Esophagus muscularis mucosa (tissue), 4 donors: Measurements from ENCODE around the gene PRKCQ. TPM values are rescaled to one million over a fixed set of nuclear protein-coding genes. Genes with fewer than 3 reads are reported as not detected.

ENCODE experiments used
- DNase-seq: peaks from one replicate; pipeline ENCODE4 v3.0.0-alpha.2; 2017; ENCODE audit errors: extremely low spot score
- H3K27ac ChIP-seq, 4 donors: fragments of 200-600 bp; sonication (generic); replicated peaks in 1 of 4; 1 replicate in 3 of 4; 2 replicates in 1 of 4; pipeline ENCODE4 v1.5.1; 2016 to 2019; ENCODE audit warnings: mild to moderate bottlenecking in 1 of 4
- H3K27me3 ChIP-seq, 4 donors: fragments of 200-600 bp; sonication (generic); one replicate each; pipeline versions ENCODE4 v1.5.1 to v1.6.0; 2016 to 2019
- H3K36me3 ChIP-seq, 4 donors: fragments of 200-600 bp; sonication (generic); one replicate each; pipeline ENCODE4 v1.5.1; 2016 to 2019
- H3K4me1 ChIP-seq, 4 donors: fragments of 200-600 bp; sonication (generic); one replicate each; pipeline ENCODE4 v1.5.1; 2016 to 2019
- H3K4me3 ChIP-seq, 4 donors: fragments of 200-600 bp; sonication (generic); 1 replicate in 2 of 4; 2 replicates in 2 of 4; pipeline ENCODE4 v1.5.1; 2016 to 2019; ENCODE audit warnings: mild to moderate bottlenecking in 4 of 4, moderate library complexity in 1 of 4
- H3K9me3 ChIP-seq, 4 donors: fragments of 200-600 bp; sonication (generic); 1 replicate in 3 of 4; 2 replicates in 1 of 4; pipeline ENCODE4 v1.5.1; 2016 to 2019
- EP300 ChIP-seq: sonication (generic); formaldehyde crosslinking; IDR thresholded peaks from one replicate; pipeline ENCODE4 v1.6.1; 2017; ENCODE audit warnings: antibody characterized with exemption
- POLR2A ChIP-seq: fragments of 450-650 bp; IDR thresholded peaks from one replicate; pipeline ENCODE4 v1.6.1; 2017; ENCODE audit warnings: antibody characterized with exemption, moderate library complexity, mild to moderate bottlenecking, low read depth
- POLR2AphosphoS5 ChIP-seq, 2 donors: sonication (generic); formaldehyde crosslinking; IDR thresholded peaks; one replicate each; pipeline ENCODE4 v1.6.1; 2017; ENCODE audit warnings: antibody characterized with exemption in 2 of 2
- WGBS: methylation state at CpG from one replicate; pipeline ENCODE4 v1.1.5; 2018; 5-methylcytosine and 5-hydroxymethylcytosine counted together
- intact Hi-C: fragments of 100-400 bp; cut with DNase I; formaldehyde crosslinking; loops from one replicate; pipeline ENCODE4 v1.15.1; 2023
- total RNA-seq, 4 donors: library from RNA; depleted of rRNA; stranded (reverse); fragments of >200 nt; gene quantifications; one replicate each; pipeline versions ENCODE4 v1.1.0 to v1.2.1, GENCODE V29; 2016
- TF ChIP-seq, protein P1 (sequence below), 3 experiments: fragments of 200-600 bp in 2 of 3; fragments of 450-650 bp in 1 of 3; sonication (generic) in 2 of 3; IDR thresholded peaks; one replicate each; pipeline ENCODE4 v1.5.1; 2017 to 2019; ENCODE audit warnings: antibody characterized with exemption in 3 of 3, mild to moderate bottlenecking in 2 of 3, moderate library complexity in 1 of 3

The PRKCQ gene
- 1 to 10 TPM; 4.6 to 9.4 (median 6.8) TPM for total RNA-seq

DNA sequence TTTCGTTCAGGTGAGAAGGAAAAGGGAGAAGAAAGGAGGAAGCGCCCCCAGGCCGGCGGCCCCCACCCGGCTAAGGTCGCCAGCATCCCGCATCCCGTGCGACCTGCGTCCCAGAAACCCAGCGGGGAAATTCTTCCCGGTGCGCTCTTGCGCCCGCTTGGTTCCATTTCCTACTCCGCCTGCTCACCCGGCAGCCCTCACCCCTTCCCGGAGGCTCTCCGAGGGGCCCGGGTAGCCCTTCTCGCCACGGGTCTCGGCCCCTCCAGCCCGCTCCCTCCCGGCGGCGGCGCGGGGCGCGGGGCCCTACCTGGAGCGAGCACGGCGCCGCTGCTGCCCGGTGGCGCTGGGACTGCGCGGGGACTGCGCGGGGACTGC, at the start of gene PRKCQ:
PRKCQ (minus strand) TSS at position 373 of the 375 bp plus-strand sequence. CDS start 65,141 bp downstream, outside the sequence.
- H3K4me1 ChIP-seq = peaks cover 0 to 14% (median 12%) of the 10 kb centered on the region in 4 donors
- H3K9me3 ChIP-seq = no peaks in the 10 kb centered on the region
- TF ChIP-seq POLR2AphosphoS5 (IDR thresholded peaks at IDR 0.05) = no peak
- TF ChIP-seq POLR2A = no peak
- TF ChIP-seq EP300 = no peak
- TF ChIP-seq, protein P1, sequence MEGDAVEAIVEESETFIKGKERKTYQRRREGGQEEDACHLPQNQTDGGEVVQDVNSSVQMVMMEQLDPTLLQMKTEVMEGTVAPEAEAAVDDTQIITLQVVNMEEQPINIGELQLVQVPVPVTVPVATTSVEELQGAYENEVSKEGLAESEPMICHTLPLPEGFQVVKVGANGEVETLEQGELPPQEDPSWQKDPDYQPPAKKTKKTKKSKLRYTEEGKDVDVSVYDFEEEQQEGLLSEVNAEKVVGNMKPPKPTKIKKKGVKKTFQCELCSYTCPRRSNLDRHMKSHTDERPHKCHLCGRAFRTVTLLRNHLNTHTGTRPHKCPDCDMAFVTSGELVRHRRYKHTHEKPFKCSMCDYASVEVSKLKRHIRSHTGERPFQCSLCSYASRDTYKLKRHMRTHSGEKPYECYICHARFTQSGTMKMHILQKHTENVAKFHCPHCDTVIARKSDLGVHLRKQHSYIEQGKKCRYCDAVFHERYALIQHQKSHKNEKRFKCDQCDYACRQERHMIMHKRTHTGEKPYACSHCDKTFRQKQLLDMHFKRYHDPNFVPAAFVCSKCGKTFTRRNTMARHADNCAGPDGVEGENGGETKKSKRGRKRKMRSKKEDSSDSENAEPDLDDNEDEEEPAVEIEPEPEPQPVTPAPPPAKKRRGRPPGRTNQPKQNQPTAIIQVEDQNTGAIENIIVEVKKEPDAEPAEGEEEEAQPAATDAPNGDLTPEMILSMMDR (IDR thresholded peaks at IDR 0.05) = no peak
- peak within 1 kb of the TSS in 3 of 4 donors; percentile 10 to 62 (median 53) for H3K27ac ChIP-seq
- intact Hi-C loops = no loop called here
- H3K27me3 ChIP-seq = peaks cover 0 to 53% (median 9%) of the 10 kb centered on the region in 4 donors
- H3K4me3 ChIP-seq = peak within 1 kb of the TSS; percentile 61 to 80 (median 61)
- WGBS = 2% methylated on average over 18 of the region's 41 CpGs
- no peaks in the 10 kb centered on the region for H3K36me3 ChIP-seq
- no peak for DNase-seq

DNA sequence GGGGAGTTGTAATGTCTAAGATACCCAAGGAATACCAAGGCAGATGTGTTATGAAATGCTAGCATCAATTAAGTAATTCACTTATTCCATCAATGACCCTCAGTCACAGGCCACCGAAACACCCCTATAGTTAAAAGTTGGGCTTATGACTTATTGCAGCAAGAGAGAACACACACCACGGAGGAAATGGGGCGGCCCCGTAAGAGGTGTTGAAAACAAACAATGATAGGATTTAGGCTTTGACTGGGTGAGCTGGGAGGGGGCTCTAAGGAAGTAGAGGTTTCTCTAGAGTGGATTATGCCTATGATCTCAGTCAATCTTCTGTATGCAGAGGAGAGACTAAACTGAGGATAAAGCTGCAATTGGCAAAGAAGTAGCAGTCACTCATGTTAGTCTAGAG, 45.4 kb upstream of the PRKCQ start:
- Histone ChIP-seq H3K4me1 (no peaks in the 10 kb centered on the region), H3K4me3 (no peak overlapping the region), H3K36me3 (no peaks in the 10 kb centered on the region), H3K9me3 (no peaks in the 10 kb centered on the region), H3K27ac (no peak overlapping the region), H3K27me3 (peaks cover 0 to 12% (median 0%) of the 10 kb centered on the region in 4 donors)
- intact Hi-C loops = no loop called here
- WGBS = 79% methylated on average over 4 of the region's 4 CpGs
- TF ChIP-seq EP300 = no peak
- TF ChIP-seq, protein P1 (IDR thresholded peaks at IDR 0.05) = no peak
- peak; percentile 50 for DNase-seq

DNA sequence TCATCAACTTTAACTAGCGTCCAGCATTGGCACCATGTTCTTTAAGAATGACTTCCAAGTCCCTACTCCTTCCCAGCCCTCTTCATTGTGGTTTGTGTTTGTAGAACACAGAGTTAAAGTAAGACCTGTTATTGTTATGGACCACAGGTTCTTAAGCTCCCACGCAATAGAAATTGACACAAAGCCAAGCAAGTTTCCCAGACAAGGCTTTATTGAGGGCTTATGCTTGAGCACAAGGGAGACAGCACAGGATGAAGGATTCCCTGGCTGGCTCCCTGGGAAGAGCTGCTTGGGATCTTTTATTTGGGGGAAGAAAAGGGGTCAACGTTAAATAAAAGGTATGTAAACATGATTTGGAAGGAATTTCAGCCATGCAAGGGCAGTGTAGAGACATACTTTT, 44.3 kb upstream of the PRKCQ start:
- H3K4me3 ChIP-seq = no peak overlapping the region
- peak; percentile 87 for DNase-seq
- no peaks in the 10 kb centered on the region for H3K4me1 ChIP-seq
- peaks cover 0 to 12% (median 0%) of the 10 kb centered on the region in 4 donors for H3K27me3 ChIP-seq
- TF ChIP-seq EP300 = no peak
- TF ChIP-seq, protein P1 (IDR thresholded peaks at IDR 0.05) = no peak
- no peak for TF ChIP-seq POLR2AphosphoS5 (IDR thresholded peaks at IDR 0.05)
- TF ChIP-seq POLR2A = no peak
- no peaks in the 10 kb centered on the region for H3K36me3 ChIP-seq
- H3K9me3 ChIP-seq = no peaks in the 10 kb centered on the region
- intact Hi-C loops = no loop called here
- H3K27ac ChIP-seq = no peak overlapping the region
- 38% methylated on average over 3 of the region's 3 CpGs for WGBS

DNA sequence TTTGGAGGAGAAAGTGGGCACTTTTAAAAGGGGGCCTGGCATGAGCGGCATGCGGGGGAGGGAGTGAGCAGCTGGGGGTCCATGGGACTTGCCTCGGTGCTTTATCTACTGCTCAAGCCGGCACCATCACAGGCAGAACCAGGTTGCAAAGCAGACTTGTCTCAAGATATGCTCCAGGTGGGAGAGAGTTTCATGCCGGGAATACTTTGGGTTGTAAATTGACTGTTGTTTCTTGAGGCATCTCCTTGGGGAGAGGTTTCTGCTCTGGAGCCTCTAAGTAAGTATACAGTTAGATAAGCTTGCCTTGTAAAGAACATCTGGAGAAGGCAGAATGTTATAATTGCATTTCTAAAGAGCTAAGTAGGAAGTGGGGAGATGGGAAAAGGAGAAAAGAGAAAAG, 42.8 kb upstream of the PRKCQ start:
- peaks cover 0 to 12% (median 0%) of the 10 kb centered on the region in 4 donors for H3K27me3 ChIP-seq
- H3K4me3 ChIP-seq = no peak overlapping the region
- no peak overlapping the region for H3K27ac ChIP-seq
- H3K36me3 ChIP-seq = no peaks in the 10 kb centered on the region
- H3K4me1 ChIP-seq = no peaks in the 10 kb centered on the region
- TF ChIP-seq, protein P1 (IDR thresholded peaks at IDR 0.05) = no peak
- TF ChIP-seq EP300 (no peak), POLR2A (no peak), POLR2AphosphoS5 (IDR thresholded peaks at IDR 0.05) (no peak)
- no peak for DNase-seq
- no peaks in the 10 kb centered on the region for H3K9me3 ChIP-seq
- 72% methylated on average over 5 of the region's 5 CpGs for WGBS
- intact Hi-C loops = no loop called here

DNA sequence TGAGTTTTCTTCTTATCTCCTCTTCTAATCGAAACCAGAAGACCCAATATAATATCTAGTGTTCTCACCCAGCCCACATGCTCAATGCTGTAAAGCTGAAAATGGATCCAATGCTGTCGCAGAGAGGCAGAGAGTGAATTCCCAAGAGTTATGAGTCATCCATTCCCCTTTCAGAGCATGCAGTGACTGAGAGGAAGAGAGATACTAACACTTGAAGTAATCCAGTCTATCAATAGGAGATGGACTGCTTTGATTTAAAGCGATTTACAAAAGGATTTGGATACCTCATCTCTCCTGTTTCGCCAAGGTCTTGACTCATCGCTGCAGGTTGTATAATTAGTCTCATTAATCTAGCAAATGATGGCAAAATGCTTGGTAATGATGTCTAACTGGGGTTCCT, 41.5 kb upstream of the PRKCQ start:
- no peak overlapping the region for H3K4me3 ChIP-seq
- DNase-seq = no peak
- no peak overlapping the region for H3K27ac ChIP-seq
- peaks cover 0 to 12% (median 0%) of the 10 kb centered on the region in 4 donors for H3K27me3 ChIP-seq
- H3K9me3 ChIP-seq = no peaks in the 10 kb centered on the region
- H3K4me1 ChIP-seq = no peaks in the 10 kb centered on the region
- TF ChIP-seq, protein P1 (IDR thresholded peaks at IDR 0.05) = no peak
- TF ChIP-seq EP300 (no peak), POLR2AphosphoS5 (IDR thresholded peaks at IDR 0.05) (no peak), POLR2A (no peak)
- intact Hi-C loops = no loop called here
- no peaks in the 10 kb centered on the region for H3K36me3 ChIP-seq
- WGBS = 80% methylated on average over 5 of the region's 5 CpGs
